Activated B cell treated with CpG ODN at 0.5 μM for 24 hours (primary cell): Measurements from ENCODE around the gene STAT3. TPM values are rescaled to one million over a fixed set of nuclear protein-coding genes. Genes with fewer than 3 reads are reported as not detected.

Source experiments
- ATAC-seq: fragments of 200-7000 bp; cut with Tn5 transposase; one replicate; pipeline ENCODE4 v1.10.0; 2021; ENCODE audit warnings: low read depth, mild to moderate bottlenecking, moderate library complexity
- CTCF ChIA-PET: fragments of 350-600 bp; sonication (Branson Sonifier 250); formaldehyde crosslinking; loops from one replicate; lab custom pipeline; 2021; ENCODE audit warnings: antibody characterized with exemption; lab: Charles Lee
- POLR2A ChIA-PET: fragments of 350-600 bp; sonication (Branson Sonifier 250); formaldehyde crosslinking; loops from one replicate; lab custom pipeline; 2021; ENCODE audit warnings: antibody characterized with exemption; lab: Charles Lee
- DNase-seq: peaks from one replicate; pipeline ENCODE4 v3.0.0; 2022
- H3K27ac Mint-ChIP-seq: one replicate; pipeline ENCODE4 v1.8.0; 2020; ENCODE audit warnings: mixed read lengths
- H3K27me3 Mint-ChIP-seq: one replicate; pipeline ENCODE4 v1.8.0; 2021; ENCODE audit warnings: mixed read lengths
- H3K36me3 Mint-ChIP-seq: one replicate; pipeline ENCODE4 v1.8.0; 2021; ENCODE audit warnings: low read depth, mixed read lengths
- H3K4me1 Mint-ChIP-seq: one replicate; pipeline ENCODE4 v1.8.0; 2021; ENCODE audit warnings: mixed read lengths
- H3K4me3 Mint-ChIP-seq: one replicate; pipeline ENCODE4 v1.8.0; 2020; ENCODE audit warnings: mild to moderate bottlenecking, mixed read lengths
- H3K9me3 Mint-ChIP-seq: one replicate; pipeline ENCODE4 v1.8.0; 2020; ENCODE audit warnings: mixed read lengths
- CTCF ChIP-seq: fragments of 200-600 bp; IDR thresholded peaks from one replicate; pipeline ENCODE4 v1.8.0; 2022; ENCODE audit warnings: antibody characterized with exemption, mild to moderate bottlenecking
- intact Hi-C: fragments of 100-400 bp; cut with micrococcal nuclease; formaldehyde crosslinking; loops from one replicate; pipeline ENCODE4 v1.15.1; 2024
- total RNA-seq: library from RNA; stranded (reverse); gene quantifications from 2 replicates; pipeline ENCODE4 v1.2.3, GENCODE V29; 2022

Gene STAT3
- total RNA-seq, 1 donor from 2014 or later = 233 TPM

DNA sequence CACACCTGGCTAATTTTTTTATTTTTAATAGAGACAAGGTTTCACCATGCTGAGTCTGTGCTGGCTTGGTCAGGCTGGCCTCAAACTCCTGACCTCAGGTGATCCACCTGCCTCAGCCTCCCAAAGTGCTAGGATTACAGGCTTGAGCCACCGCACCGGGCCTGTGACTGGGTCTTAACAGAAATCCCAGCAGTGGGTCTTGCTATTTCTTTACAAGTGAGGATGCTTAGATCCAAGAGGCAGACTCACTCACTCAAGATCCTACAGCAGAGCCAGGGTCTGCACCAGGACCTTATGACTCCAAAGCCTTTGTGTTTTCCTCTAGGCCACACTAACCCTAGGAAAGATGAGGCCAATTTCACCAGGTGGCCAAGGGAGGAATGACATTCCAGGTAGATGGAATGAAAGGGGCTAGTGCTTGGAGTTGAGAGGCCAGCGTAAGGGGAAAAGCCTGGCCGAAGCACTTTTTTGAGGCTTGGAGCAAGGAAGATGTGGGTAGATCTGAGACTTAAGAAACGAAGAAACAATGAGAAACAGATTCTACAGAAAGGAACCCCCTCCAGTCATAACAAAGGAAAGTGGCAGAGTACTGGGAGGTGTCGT, 105.7 kb downstream of the STAT3 start:
- intact Hi-C loops = loop anchor here (10.0 kb wide), 1 partner anchor 268 kb away; the partner anchor contains the start of gene DNAJC7
- DNase-seq = no peak
- Mint-ChIP-seq H3K27ac (no peak overlapping the region), H3K36me3 (peaks cover under 1% of the 10 kb centered on the region), H3K9me3 (no peaks in the 10 kb centered on the region), H3K4me1 (peaks cover 23% of the 10 kb centered on the region), H3K4me3 (no peak overlapping the region), H3K27me3 (no peaks in the 10 kb centered on the region)
- CTCF ChIA-PET = interaction anchor here (1.0 kb wide), 1 partner anchor 60 kb away, joined by 3 read pairs; no protein-coding TSS in a partner anchor
- no peak for ATAC-seq
- no peak for TF ChIP-seq CTCF
- POLR2A ChIA-PET = interaction anchor here (0.6 kb wide), 1 partner anchor 94 kb away, joined by 4 read pairs; no protein-coding TSS in a partner anchor

GRCh38 chr17:42281571-42282096, 106.6 kb downstream of the STAT3 start:
- Mint-ChIP-seq H3K4me1 (peaks cover 21% of the 10 kb centered on the region), H3K27ac (no peak overlapping the region), H3K36me3 (no peaks in the 10 kb centered on the region), H3K4me3 (no peak overlapping the region), H3K9me3 (no peaks in the 10 kb centered on the region), H3K27me3 (no peaks in the 10 kb centered on the region)
- DNase-seq = no peak
- intact Hi-C loops = loop anchor here (10.0 kb wide), 1 partner anchor 267 kb away; the partner anchor contains the start of gene DNAJC7
- ATAC-seq = no peak
- TF ChIP-seq CTCF = no peak
- ChIA-PET POLR2A (interaction anchor here (0.5 to 0.6 kb wide), 3 partner anchors 15 to 93 kb away, joined by 3 to 4 read pairs (median 3); no protein-coding TSS in a partner anchor), CTCF (interaction anchor here (0.6 to 1.0 kb wide), 2 partner anchors 41 to 60 kb away, joined by 3 to 4 read pairs; no protein-coding TSS in a partner anchor)

DNA sequence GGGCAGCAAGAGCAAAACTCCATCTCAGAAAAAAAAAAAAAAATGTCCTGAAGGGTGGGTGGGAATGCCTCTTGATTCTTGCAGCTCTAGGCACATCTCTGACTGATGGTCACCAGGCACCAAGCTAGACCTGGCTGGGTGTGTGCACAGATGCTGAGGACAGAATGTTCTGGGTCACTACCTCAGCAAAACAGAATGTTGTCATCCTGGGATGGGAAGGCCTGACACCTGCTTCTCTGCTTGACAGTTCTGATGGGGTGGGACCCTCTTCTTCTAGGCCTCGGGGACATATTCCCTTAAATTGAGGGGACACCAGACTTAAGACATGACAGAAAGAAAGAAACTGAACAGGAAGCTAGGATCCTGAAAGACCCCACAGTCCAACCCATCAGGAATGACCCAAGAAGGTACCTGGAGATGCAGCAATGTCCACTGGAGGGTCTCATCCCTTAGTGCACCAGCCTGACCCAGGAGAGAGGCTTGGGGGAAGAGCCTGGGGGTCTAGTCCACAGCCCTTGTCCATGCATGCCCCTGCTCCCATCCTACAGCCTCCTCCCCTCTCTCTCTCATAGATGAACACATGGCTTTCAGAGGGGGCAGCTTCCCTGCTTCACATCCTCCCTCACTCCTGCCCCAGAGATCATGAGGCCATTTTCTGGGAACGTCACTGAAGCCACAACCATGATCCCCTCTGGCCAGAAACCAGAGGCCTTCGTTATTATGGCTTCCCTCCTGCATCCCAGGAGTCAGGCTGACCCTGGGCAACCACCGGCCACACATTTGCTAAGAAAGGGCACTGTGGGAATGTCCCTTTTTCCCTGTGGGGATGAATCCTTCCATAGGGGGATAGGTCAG, 108.2 kb downstream of the STAT3 start:
- TF ChIP-seq CTCF = no peak
- ChIA-PET CTCF (interaction anchor here (1.2 kb wide), 1 partner anchor 33 kb away, joined by 3 read pairs; no protein-coding TSS in a partner anchor), POLR2A (interaction anchor here (0.6 to 4.1 kb wide), 2 partner anchors 9 to 17 kb away, joined by 4 to 54 read pairs; partner anchors contain the start of gene STAT5A)
- peaks cover 4% of the 10 kb centered on the region for H3K36me3 Mint-ChIP-seq
- H3K9me3 Mint-ChIP-seq = no peaks in the 10 kb centered on the region
- peak overlapping the region; percentile 2 for H3K4me3 Mint-ChIP-seq
- H3K27ac Mint-ChIP-seq = no peak overlapping the region
- intact Hi-C loops = loop anchor here (10.0 kb wide), 1 partner anchor 265 kb away; the partner anchor contains the start of gene DNAJC7
- DNase-seq (no peak), ATAC-seq (no peak)
- H3K4me1 Mint-ChIP-seq = peaks cover 16% of the 10 kb centered on the region
- no peaks in the 10 kb centered on the region for H3K27me3 Mint-ChIP-seq

GRCh38 chr17:42277342-42277712, 110.9 kb downstream of the STAT3 start:
- CTCF ChIA-PET = interaction anchor here (1.0 kb wide), 1 partner anchor 55 kb away, joined by 4 read pairs; no protein-coding TSS in a partner anchor
- no peak for TF ChIP-seq CTCF
- no peak for ATAC-seq
- Mint-ChIP-seq H3K36me3 (peaks cover 4% of the 10 kb centered on the region), H3K4me3 (peak overlapping the region; percentile 80), H3K27ac (peak overlapping the region; percentile 76), H3K9me3 (no peaks in the 10 kb centered on the region), H3K27me3 (no peaks in the 10 kb centered on the region), H3K4me1 (peaks cover 41% of the 10 kb centered on the region)
- no peak for DNase-seq
- intact Hi-C loops = no loop called here
- POLR2A ChIA-PET = interaction anchor here (0.5 to 4.2 kb wide), 8 partner anchors 11 to 427 kb away, joined by 3 to 54 read pairs (median 4); partner anchors contain the start of genes GHDC, STAT3 and STAT5A
